Subcutaneous adipose tissue (tissue), 4 donors: Measurements from ENCODE around the gene HBM. TPM values are rescaled to one million over a fixed set of nuclear protein-coding genes. Genes with fewer than 3 reads are reported as not detected.

Source experiments
- total RNA-seq, 4 donors: library from RNA; depleted of rRNA; stranded (reverse); fragments of >200 nt; gene quantifications; one replicate each; pipeline ENCODE4 v1.1.0, GENCODE V29; 2016
- TF ChIP-seq, protein P1 (sequence below): fragments of 450-650 bp; IDR thresholded peaks from one replicate; pipeline ENCODE4 v1.5.1; 2016; ENCODE audit warnings: low read depth, mild to moderate bottlenecking, control low read depth, antibody characterized with exemption, moderate library complexity

Gene HBM
- total RNA-seq, 4 donors from 2014 or later = 1.3 to 2.4 TPM; not detected in 2

DNA sequence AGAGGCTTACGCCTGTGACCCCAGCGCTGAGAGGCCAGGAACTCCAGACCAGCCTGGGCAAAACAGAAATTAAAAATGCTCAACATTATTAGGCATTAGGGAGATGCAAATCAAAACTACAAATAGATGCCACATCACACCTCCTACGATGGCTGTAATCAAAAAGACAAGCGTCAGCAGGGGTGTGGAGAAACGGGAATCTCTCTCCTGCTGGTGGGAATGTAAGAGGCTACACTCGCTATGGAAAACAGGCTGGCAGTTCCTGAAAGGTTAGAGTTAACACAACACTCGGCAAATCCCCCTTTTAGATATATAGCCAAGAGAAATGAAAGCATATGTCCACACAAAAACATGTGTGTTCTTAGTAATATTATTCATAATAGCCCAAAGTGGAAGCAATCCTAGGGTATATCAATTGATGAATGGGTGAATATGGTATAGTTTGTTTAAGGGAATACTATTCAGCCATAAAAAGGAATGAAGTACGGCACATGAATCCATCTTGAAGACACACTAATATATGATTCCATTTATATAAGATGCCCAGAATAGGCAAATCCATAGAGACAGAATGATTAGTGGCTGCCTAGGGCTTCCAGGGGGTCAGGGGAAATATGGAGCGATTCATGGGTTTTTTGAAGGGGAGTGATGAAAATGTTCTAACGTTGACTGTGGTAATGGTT is 25.5 kb upstream of the HBM start:
- TF ChIP-seq, protein P1, sequence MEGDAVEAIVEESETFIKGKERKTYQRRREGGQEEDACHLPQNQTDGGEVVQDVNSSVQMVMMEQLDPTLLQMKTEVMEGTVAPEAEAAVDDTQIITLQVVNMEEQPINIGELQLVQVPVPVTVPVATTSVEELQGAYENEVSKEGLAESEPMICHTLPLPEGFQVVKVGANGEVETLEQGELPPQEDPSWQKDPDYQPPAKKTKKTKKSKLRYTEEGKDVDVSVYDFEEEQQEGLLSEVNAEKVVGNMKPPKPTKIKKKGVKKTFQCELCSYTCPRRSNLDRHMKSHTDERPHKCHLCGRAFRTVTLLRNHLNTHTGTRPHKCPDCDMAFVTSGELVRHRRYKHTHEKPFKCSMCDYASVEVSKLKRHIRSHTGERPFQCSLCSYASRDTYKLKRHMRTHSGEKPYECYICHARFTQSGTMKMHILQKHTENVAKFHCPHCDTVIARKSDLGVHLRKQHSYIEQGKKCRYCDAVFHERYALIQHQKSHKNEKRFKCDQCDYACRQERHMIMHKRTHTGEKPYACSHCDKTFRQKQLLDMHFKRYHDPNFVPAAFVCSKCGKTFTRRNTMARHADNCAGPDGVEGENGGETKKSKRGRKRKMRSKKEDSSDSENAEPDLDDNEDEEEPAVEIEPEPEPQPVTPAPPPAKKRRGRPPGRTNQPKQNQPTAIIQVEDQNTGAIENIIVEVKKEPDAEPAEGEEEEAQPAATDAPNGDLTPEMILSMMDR = no peak

GRCh38 chr16:142405-142967 is 23.3 kb upstream of the HBM start:
- TF ChIP-seq, protein P1 = no peak

DNA sequence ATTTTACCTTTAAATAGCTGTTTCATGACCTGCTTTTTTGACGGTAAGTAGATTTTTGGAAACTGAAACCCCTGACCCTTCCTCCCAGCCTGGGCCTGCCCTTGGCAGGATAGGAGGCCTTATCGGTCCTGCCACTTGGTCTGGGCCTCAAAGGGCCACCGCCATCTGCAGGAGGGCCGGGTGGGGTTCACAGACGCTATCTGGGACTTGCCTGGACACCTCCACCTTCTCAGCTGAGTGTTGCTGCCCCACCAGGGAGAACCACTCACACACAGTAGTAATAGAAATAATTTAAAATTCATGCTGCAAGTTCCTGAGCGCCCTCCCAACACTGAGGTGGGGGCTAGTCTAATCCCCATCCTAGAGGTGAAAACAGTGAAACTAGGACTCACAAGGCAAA is 22.7 kb upstream of the HBM start:
- TF ChIP-seq, protein P1 = no peak

GRCh38 chr16:143456-143855 is 22.3 kb upstream of the HBM start:
- TF ChIP-seq, protein P1 = no peak

DNA sequence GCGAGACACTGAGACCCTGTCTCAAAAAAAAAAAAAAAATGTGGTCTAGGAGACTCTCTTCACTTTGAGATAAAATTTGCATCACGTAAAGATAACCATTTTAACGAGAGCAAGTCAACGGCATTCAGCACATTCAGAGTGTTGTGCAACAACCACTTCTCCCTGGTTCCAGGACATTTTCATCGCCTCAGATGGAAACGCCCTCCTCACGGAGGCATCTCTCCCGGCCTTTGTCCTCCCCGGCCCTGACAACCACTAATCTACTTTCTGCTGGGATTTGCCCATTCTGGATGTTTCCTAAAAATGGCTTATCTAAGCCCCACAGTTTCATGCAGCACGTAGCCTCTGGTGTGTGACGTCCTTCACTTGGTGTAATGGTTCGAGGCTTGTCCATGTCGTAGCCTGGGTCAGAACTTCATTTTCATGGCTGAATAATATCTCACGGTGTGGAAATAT is 21.0 kb upstream of the HBM start:
- TF ChIP-seq, protein P1 = no peak

DNA sequence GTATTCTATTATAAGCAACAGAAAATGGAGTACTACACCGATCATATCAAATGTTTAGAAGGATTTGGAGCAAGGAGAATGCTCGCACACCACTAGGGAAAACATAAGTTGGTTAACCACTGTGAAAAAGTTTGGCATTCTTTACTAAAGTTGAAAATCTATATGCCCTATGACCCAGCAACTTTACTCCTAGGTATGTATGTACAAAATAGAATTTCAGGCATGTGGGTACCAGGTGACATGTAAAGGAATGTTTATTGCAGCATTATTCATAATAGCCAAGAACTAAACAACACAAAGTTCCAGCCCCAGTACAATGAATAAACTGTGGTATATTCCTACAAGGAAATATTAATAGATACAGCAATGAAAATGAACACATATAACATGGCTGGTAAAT is 19.1 kb upstream of the HBM start:
- TF ChIP-seq, protein P1 = no peak

- TF ChIP-seq, protein P1 = no peak
Observed at GRCh38 chr16:149024-149660, 16.6 kb upstream of the HBM start.
